ENCODE measurements around the gene PRRT3.

GRCh38 chr3:9914011-9914410 is 38.2 kb downstream of the PRRT3 start:
- no peak for TF ChIP-seq CTCF (conservative IDR thresholded peaks at IDR 0.05; ENCODE audit: low read depth, low read length)
- no peak for TF ChIP-seq RFX5 (IDR thresholded peaks at IDR 0.05; ENCODE audit: low read depth, low read length)
- TF ChIP-seq POLR2A (IDR thresholded peaks at IDR 0.05; ENCODE audit: low read depth, low read length): no peak
- TF ChIP-seq USF2 (IDR thresholded peaks at IDR 0.05; ENCODE audit: low read depth, low read length): no peak
- no peak for TF ChIP-seq RCOR1 (IDR thresholded peaks at IDR 0.05; ENCODE audit: insufficient replicate concordance, low read length)
- TF ChIP-seq RAD21 (IDR thresholded peaks at IDR 0.05; ENCODE audit: low read length): no peak
- no peak for TF ChIP-seq MAFK (IDR thresholded peaks at IDR 0.05; ENCODE audit: low read depth, low read length)
